K562 (cell line): ENCODE measurements around the gene EFCAB5. TPM values are rescaled to one million over a fixed set of nuclear protein-coding genes. Genes with fewer than 3 reads are reported as not detected.
A peak's percentile ranks its signal among the peaks of the same experiment; 100 is the strongest.

ENCODE experiments used
- BHLHE40 ChIP-seq: IDR thresholded peaks from 2 replicates; pipeline ENCODE4 v1.6.1; 2011; ENCODE audit warnings: low read length, improper control_type of control experiment
- CBX2 ChIP-seq: fragments of 200-600 bp; sonication (generic); IDR thresholded peaks from one replicate; pipeline ENCODE4 v1.6.1; 2012; ENCODE audit warnings: mild to moderate bottlenecking, low read length, inconsistent platforms; ENCODE audit not compliant: insufficient read depth, poor library complexity, severe bottlenecking
- CC2D1A ChIP-seq: fragments of 450-650 bp; IDR thresholded peaks from 2 replicates; pipeline ENCODE4 v1.6.1; 2017; ENCODE audit warnings: mild to moderate bottlenecking
- CLOCK ChIP-seq: fragments of 250-450 bp; sonication (Bioruptor Pico); IDR thresholded peaks from 2 replicates; pipeline ENCODE4 v1.4.0; 2020; ENCODE audit warnings: mild to moderate bottlenecking, moderate library complexity, borderline replicate concordance
- IFI16 ChIP-seq: fragments of 250-450 bp; sonication (Bioruptor Pico); IDR thresholded peaks from 2 replicates; pipeline ENCODE4 v2.1.2; 2022; ENCODE audit warnings: mild to moderate bottlenecking, inconsistent platforms
- MCM5 ChIP-seq: fragments of 450-650 bp; IDR thresholded peaks from 2 replicates; pipeline ENCODE4 v1.6.1; 2016; ENCODE audit warnings: low read depth
- NBN ChIP-seq: fragments of 450-650 bp; IDR thresholded peaks from 2 replicates; pipeline ENCODE4 v1.6.1; 2016; ENCODE audit warnings: low read depth, mild to moderate bottlenecking
- NR0B1 ChIP-seq: fragments of 450-650 bp; IDR thresholded peaks from one replicate; pipeline ENCODE4 v1.6.1; 2018; ENCODE audit warnings: mild to moderate bottlenecking, moderate library complexity; ENCODE audit not compliant: partially characterized antibody
- OTX1 ChIP-seq: fragments of 450-650 bp; formaldehyde crosslinking; IDR thresholded peaks from 2 replicates; pipeline ENCODE4 v1.4.0; 2022; ENCODE audit warnings: mild to moderate bottlenecking
- RFX1 ChIP-seq: fragments of 450-650 bp; IDR thresholded peaks from 2 replicates; pipeline ENCODE4 v1.6.1; 2016; ENCODE audit warnings: mild to moderate bottlenecking, moderate library complexity
- SMAD3 ChIP-seq: fragments of 450-650 bp; formaldehyde crosslinking; conservative IDR thresholded peaks from 2 replicates; pipeline ENCODE4 v1.4.0; 2020; ENCODE audit warnings: mild to moderate bottlenecking
- TAF9B ChIP-seq: fragments of 450-650 bp; IDR thresholded peaks from 2 replicates; pipeline ENCODE4 v1.6.1; 2018; ENCODE audit warnings: mild to moderate bottlenecking; ENCODE audit not compliant: partially characterized antibody
- ZNF644 ChIP-seq: fragments of 200-800 bp; sonication (Bioruptor generic); IDR thresholded peaks from 2 replicates; pipeline ENCODE4 v1.6.1; 2016; ENCODE audit warnings: low read depth, missing genetic modification characterization, missing compliant biosample characterization
- ZNF699 ChIP-seq: fragments of 250-450 bp; sonication (Bioruptor Pico); IDR thresholded peaks from 2 replicates; pipeline ENCODE4 v1.8.0; 2021; ENCODE audit warnings: mild to moderate bottlenecking, moderate library complexity; ENCODE audit not compliant: insufficient replicate concordance
- polyA plus RNA-seq, 8 experiments: library from polyadenylated mRNA; depleted of rRNA in 4 of 8; stranded (reverse) in 5 of 8; unstranded in 3 of 8; fragments of >200 nt; fragmentation: Nextera tagmentation in 2 of 8; fragmentation: Illumina TruSeq in 1 of 8; extraction: Ambion mirVana in 2 of 8; extraction: Trizol in 1 of 8; gene quantifications; 2 replicates each; pipeline versions ENCODE4 v1.2.1 to v1.2.3, GENCODE V29; 2011 to 2014; ENCODE audit warnings: inconsistent platforms in 1 of 8, missing spikeins in 1 of 8
- total RNA-seq, 7 experiments: library from RNA; depleted of rRNA in 6 of 7; stranded (reverse); fragments of >200 nt in 6 of 7; fragmentation: Illumina TruSeq in 2 of 7; extraction: Trizol in 2 of 7; gene quantifications; 2 replicates each; pipeline versions ENCODE4 v1.2.1 to v1.2.3, GENCODE V29; 2011 to 2021; ENCODE audit warnings: low replicate concordance in 1 of 7
- TF ChIP-seq, protein P1 (sequence below): fragments of 250-450 bp; sonication (Bioruptor Pico); IDR thresholded peaks from 2 replicates; pipeline ENCODE4 v1.5.0; 2021; ENCODE audit warnings: mild to moderate bottlenecking, borderline replicate concordance
- TF ChIP-seq, protein P2 (sequence below), 3 experiments: IDR thresholded peaks in 2 of 3; conservative IDR thresholded peaks in 1 of 3; 2 replicates each; pipeline ENCODE4 v1.5.1; 2011 to 2012; ENCODE audit warnings: low read length in 3 of 3, mild to moderate bottlenecking in 3 of 3, control low read depth in 2 of 3, improper control_type of control experiment in 1 of 3, inconsistent platforms in 1 of 3, low read depth in 1 of 3, mixed read lengths in 1 of 3, moderate library complexity in 1 of 3; ENCODE audit not compliant: insufficient read depth in 2 of 3

EFCAB5 gene
- total and polyA plus RNA-seq, 9 of the 15 experiments (the other 6 are each of a cell fraction or from before 2014, with no cell fraction given) = 0.06 to 0.11 TPM; not detected in 7

DNA sequence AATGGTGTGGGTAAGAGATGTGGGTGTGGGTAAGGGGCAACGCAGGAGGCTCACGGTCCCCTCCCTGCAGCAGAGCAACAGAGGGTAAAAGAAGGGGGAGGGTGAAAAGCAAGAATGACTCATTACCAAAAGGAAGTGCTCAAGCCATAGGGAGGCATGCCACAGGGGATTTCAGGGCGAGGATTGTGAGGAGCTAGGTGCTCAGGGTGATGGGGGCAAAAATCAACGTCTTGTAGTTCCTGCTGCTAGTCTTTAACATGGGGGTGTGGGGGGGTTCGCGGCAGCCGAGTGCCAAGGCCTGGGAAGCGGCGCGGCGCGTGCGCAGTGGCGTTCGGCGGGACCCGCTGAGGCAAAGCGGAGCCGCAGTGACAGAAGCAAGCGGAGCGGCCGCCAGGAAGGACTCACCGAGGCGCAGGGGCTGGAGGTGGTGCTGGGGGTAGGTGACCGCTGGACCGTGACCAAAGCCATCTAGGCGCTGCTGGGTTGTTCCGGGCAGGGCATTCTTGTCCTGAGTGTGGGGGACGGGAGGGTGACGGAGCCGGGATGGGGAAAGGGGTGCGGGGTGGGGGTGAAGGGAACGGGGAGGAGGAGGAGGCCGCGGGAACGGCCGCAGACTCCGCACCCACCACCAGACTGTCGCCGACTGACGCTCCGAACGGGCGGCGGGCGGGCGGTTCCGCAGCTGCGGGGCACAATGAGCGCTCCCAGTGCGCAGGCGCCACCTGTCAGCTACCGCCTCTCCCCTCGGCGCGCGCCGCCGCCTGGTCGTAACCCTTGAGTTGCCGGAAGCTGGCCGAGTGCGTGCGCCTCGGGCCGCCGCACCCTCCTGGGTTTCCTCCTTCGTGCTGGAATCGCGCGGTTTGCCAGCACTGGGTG, 11.7 kb upstream of the EFCAB5 start, which contains the start of gene SSH2 (continued):
- TF ChIP-seq TAF9B (peak; percentile 20), CBX2 (no peak), SMAD3 (CRISPR knock-in tag) (no peak), IFI16 (CRISPR knock-in tag) (no peak), OTX1 (CRISPR knock-in tag) (no peak), RFX1 (no peak), NR0B1 (no peak), ZNF699 (CRISPR knock-in tag) (no peak), NBN (no peak), BHLHE40 (peak; percentile 28; the same call in 1 of the 2 replicates), ZNF644 (tag) (no peak), MCM5 (no peak), CLOCK (no peak), CC2D1A (no peak)
- TF ChIP-seq, protein P1, sequence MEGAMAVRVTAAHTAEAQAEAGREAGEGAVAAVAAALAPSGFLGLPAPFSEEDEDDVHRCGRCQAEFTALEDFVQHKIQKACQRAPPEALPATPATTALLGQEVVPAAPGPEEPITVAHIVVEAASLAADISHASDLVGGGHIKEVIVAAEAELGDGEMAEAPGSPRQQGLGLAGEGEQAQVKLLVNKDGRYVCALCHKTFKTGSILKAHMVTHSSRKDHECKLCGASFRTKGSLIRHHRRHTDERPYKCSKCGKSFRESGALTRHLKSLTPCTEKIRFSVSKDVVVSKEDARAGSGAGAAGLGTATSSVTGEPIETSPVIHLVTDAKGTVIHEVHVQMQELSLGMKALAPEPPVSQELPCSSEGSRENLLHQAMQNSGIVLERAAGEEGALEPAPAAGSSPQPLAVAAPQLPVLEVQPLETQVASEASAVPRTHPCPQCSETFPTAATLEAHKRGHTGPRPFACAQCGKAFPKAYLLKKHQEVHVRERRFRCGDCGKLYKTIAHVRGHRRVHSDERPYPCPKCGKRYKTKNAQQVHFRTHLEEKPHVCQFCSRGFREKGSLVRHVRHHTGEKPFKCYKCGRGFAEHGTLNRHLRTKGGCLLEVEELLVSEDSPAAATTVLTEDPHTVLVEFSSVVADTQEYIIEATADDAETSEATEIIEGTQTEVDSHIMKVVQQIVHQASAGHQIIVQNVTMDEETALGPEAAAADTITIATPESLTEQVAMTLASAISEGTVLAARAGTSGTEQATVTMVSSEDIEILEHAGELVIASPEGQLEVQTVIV (CRISPR knock-in tag) = no peak
- TF ChIP-seq, protein P2, sequence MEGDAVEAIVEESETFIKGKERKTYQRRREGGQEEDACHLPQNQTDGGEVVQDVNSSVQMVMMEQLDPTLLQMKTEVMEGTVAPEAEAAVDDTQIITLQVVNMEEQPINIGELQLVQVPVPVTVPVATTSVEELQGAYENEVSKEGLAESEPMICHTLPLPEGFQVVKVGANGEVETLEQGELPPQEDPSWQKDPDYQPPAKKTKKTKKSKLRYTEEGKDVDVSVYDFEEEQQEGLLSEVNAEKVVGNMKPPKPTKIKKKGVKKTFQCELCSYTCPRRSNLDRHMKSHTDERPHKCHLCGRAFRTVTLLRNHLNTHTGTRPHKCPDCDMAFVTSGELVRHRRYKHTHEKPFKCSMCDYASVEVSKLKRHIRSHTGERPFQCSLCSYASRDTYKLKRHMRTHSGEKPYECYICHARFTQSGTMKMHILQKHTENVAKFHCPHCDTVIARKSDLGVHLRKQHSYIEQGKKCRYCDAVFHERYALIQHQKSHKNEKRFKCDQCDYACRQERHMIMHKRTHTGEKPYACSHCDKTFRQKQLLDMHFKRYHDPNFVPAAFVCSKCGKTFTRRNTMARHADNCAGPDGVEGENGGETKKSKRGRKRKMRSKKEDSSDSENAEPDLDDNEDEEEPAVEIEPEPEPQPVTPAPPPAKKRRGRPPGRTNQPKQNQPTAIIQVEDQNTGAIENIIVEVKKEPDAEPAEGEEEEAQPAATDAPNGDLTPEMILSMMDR (IDR thresholded peaks at IDR 0.05 in 2 of 3, conservative IDR thresholded peaks at IDR 0.05 in 1 of 3; ENCODE audit: insufficient read depth in 2 of 3, low read depth in 1 of 3, low read length in 3 of 3) = peak in 2 of 3 experiments; percentile 9 to 12; a peak in 1 of 6 replicates
